ENCODE results near the gene PRRC2B.

PRRC2B gene

GRCh38 chr9:131523451-131524435 lies 129.9 kb downstream of the PRRC2B start:
- in situ Hi-C loops (cut with HindIII; ENCODE audit: low sequenced_read_pairs), result no loop called here
- H3K4me3 ChIP-seq (ENCODE audit: low read depth, low read length), result no peak overlapping the region
- no peak for TF ChIP-seq CTCF (IDR thresholded peaks at IDR 0.05; ENCODE audit: low read depth, low read length)
- DNase-seq (ENCODE audit: low read depth, low spot score), result no peak

- in situ Hi-C loops (cut with HindIII; ENCODE audit: low sequenced_read_pairs), result no loop called here
Measured at GRCh38 chr9:131524665-131525315, 130.9 kb downstream of the PRRC2B start.

GRCh38 chr9:131525643-131526565 lies 132.0 kb downstream of the PRRC2B start:
- in situ Hi-C loops (cut with HindIII; ENCODE audit: low sequenced_read_pairs), result no loop called here
- no peak overlapping the region for H3K4me3 ChIP-seq (ENCODE audit: low read depth, low read length)
- DNase-seq (ENCODE audit: low read depth, low spot score), result no peak
- no peak for TF ChIP-seq CTCF (IDR thresholded peaks at IDR 0.05; ENCODE audit: low read depth, low read length)

More at GRCh38 chr9:131524665-131525315, 130.9 kb downstream of the PRRC2B start:
- DNase-seq (ENCODE audit: low read depth, low spot score), result no peak
- TF ChIP-seq CTCF (IDR thresholded peaks at IDR 0.05; ENCODE audit: low read depth, low read length), result no peak
- H3K4me3 ChIP-seq (ENCODE audit: low read depth, low read length), result no peak overlapping the region

GRCh38 chr9:131528186-131528585 lies 134.3 kb downstream of the PRRC2B start:
- in situ Hi-C loops (cut with HindIII; ENCODE audit: low sequenced_read_pairs), result no loop called here
- no peak for DNase-seq (ENCODE audit: low read depth, low spot score)
- no peak overlapping the region for H3K4me3 ChIP-seq (ENCODE audit: low read depth, low read length)
- TF ChIP-seq CTCF (IDR thresholded peaks at IDR 0.05; ENCODE audit: low read depth, low read length), result no peak

GRCh38 chr9:131528886-131529505 lies 135.1 kb downstream of the PRRC2B start:
- no peak for TF ChIP-seq CTCF (IDR thresholded peaks at IDR 0.05; ENCODE audit: low read depth, low read length)
- no peak for DNase-seq (ENCODE audit: low read depth, low spot score)
- in situ Hi-C loops (cut with HindIII; ENCODE audit: low sequenced_read_pairs), result no loop called here
- no peak overlapping the region for H3K4me3 ChIP-seq (ENCODE audit: low read depth, low read length)

All from astrocyte of the spinal cord (primary cell).